GM18909 (cell line): ENCODE results near the gene CCL2.
"Not testable (repeated sequence)": the region's sequence is repeated elsewhere in the genome, so short reads cannot be mapped to it uniquely, and the experiment has no call there.

Experiments
- ATAC-seq: cut with Tn5 transposase; IDR thresholded peaks from one replicate; pipeline ENCODE4 v1.9.1; 2021; ENCODE audit warnings: mild to moderate bottlenecking; ENCODE audit not compliant: unreplicated experiment, poor library complexity

CCL2 gene

GRCh38 chr17:34254651-34255380, at the start of gene CCL2:
Gene CCL2 (plus strand): TSS chr17:34255285. CDS start chr17:34255350, 65 bp downstream.
- ATAC-seq: no peak

GRCh38 chr17:34205401-34205800, 49.7 kb upstream of the CCL2 start:
- no peak for ATAC-seq

GRCh38 chr17:34206569-34206968, 48.5 kb upstream of the CCL2 start:
- no peak for ATAC-seq

GRCh38 chr17:34207572-34207971, 47.5 kb upstream of the CCL2 start:
- no peak for ATAC-seq

- no peak for ATAC-seq
Measured at GRCh38 chr17:34218748-34219147, 36.3 kb upstream of the CCL2 start.

GRCh38 chr17:34219405-34219804, 35.7 kb upstream of the CCL2 start:
- no peak for ATAC-seq

- ATAC-seq: no peak
Measured at GRCh38 chr17:34220045-34220751, 34.9 kb upstream of the CCL2 start.

GRCh38 chr17:34220752-34221395, 34.2 kb upstream of the CCL2 start:
- no peak for ATAC-seq

GRCh38 chr17:34221411-34221810, 33.7 kb upstream of the CCL2 start:
- no peak for ATAC-seq

- ATAC-seq: no peak
Measured at GRCh38 chr17:34222722-34223497, 32.2 kb upstream of the CCL2 start.

- ATAC-seq: no peak
Measured at GRCh38 chr17:34225046-34225445, 30.0 kb upstream of the CCL2 start.

GRCh38 chr17:34226011-34226743, 28.9 kb upstream of the CCL2 start:
- ATAC-seq: no peak

- no peak for ATAC-seq
Measured at GRCh38 chr17:34226744-34227034, 28.4 kb upstream of the CCL2 start.

- ATAC-seq: not testable (repeated sequence)
Measured at GRCh38 chr17:34227293-34227692, 27.8 kb upstream of the CCL2 start.

- no peak for ATAC-seq
Measured at GRCh38 chr17:34227707-34228106, 27.4 kb upstream of the CCL2 start.

GRCh38 chr17:34228781-34229180, 26.3 kb upstream of the CCL2 start:
- no peak for ATAC-seq

- no peak for ATAC-seq
Measured at GRCh38 chr17:34230342-34230741, 24.7 kb upstream of the CCL2 start.

GRCh38 chr17:34234616-34235015, 20.5 kb upstream of the CCL2 start:
- ATAC-seq: no peak

- ATAC-seq: no peak
Measured at GRCh38 chr17:34235389-34236028, 19.6 kb upstream of the CCL2 start.
